ENCODE data around the gene SLC6A17. TPM values are rescaled to one million over a fixed set of nuclear protein-coding genes. Genes with fewer than 3 reads are reported as not detected.

The SLC6A17 gene
- total RNA-seq, 1 donor from 2014 or later = 3.6 TPM

DNA sequence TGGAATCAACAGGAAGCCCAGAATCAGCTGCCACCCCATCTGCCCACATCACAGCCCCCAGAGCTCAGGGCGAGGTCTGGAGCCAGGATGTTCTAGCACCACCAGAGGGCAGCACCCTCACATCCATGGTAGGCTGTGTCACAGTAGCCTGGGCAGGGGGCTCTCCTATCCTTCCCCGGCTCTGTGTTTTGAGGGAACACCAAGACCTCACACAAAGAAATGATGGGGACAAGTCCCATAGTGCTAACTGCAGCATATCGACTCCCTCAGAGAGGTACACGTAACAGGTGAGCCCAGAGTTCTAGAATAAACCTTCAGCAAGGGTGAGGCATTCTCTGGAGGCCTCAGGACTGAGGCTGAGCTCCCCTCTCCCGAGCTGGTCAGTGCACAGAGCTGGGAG lies 57.5 kb downstream of the SLC6A17 start:
- Histone ChIP-seq H3K4me3 (ENCODE audit: insufficient read depth, low read depth, low read length) (no peak overlapping the region), H2AFZ (ENCODE audit: low read depth, low read length) (no peak overlapping the region), H3K79me2 (ENCODE audit: insufficient read depth, low read length) (no peaks in the 10 kb centered on the region), H3K4me2 (ENCODE audit: low read length) (no peak overlapping the region), H4K20me1 (ENCODE audit: insufficient read depth, low read length) (peaks cover 8% of the 10 kb centered on the region), H3K4me1 (ENCODE audit: insufficient read depth, low read length) (peaks cover 14% of the 10 kb centered on the region), H3K9ac (ENCODE audit: low read length) (no peak overlapping the region), H3K36me3 (ENCODE audit: insufficient read depth, low read length) (no peaks in the 10 kb centered on the region), H3K27ac (ENCODE audit: low read depth, low read length) (no peak overlapping the region), H3K9me3 (ENCODE audit: insufficient read depth, low read depth, low read length) (no peaks in the 10 kb centered on the region), H3K27me3 (ENCODE audit: insufficient read depth, low read length) (peaks cover 20% of the 10 kb centered on the region)
- Mint-ChIP-seq H3K4me1 (ENCODE audit: low read depth, unreplicated experiment) (peaks cover 3% of the 10 kb centered on the region), H3K4me3 (ENCODE audit: unreplicated experiment) (no peak overlapping the region), H3K27me3 (ENCODE audit: low read depth, unreplicated experiment) (peaks cover 55% of the 10 kb centered on the region), H3K27ac (ENCODE audit: unreplicated experiment) (no peak overlapping the region), H3K9me3 (ENCODE audit: unreplicated experiment) (no peaks in the 10 kb centered on the region), H3K36me3 (ENCODE audit: low read depth, unreplicated experiment) (no peaks in the 10 kb centered on the region)
- no peak for TF ChIP-seq EZH2 (IDR thresholded peaks at IDR 0.05; ENCODE audit: insufficient read depth, low read length)
- TF ChIP-seq, protein P1, sequence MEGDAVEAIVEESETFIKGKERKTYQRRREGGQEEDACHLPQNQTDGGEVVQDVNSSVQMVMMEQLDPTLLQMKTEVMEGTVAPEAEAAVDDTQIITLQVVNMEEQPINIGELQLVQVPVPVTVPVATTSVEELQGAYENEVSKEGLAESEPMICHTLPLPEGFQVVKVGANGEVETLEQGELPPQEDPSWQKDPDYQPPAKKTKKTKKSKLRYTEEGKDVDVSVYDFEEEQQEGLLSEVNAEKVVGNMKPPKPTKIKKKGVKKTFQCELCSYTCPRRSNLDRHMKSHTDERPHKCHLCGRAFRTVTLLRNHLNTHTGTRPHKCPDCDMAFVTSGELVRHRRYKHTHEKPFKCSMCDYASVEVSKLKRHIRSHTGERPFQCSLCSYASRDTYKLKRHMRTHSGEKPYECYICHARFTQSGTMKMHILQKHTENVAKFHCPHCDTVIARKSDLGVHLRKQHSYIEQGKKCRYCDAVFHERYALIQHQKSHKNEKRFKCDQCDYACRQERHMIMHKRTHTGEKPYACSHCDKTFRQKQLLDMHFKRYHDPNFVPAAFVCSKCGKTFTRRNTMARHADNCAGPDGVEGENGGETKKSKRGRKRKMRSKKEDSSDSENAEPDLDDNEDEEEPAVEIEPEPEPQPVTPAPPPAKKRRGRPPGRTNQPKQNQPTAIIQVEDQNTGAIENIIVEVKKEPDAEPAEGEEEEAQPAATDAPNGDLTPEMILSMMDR (IDR thresholded peaks at IDR 0.05; ENCODE audit: insufficient read depth, low read depth, low read length) = peak; percentile 80
- FAIRE-seq = no peak
- no peak for DNase-seq (ENCODE audit: low read depth)

DNA sequence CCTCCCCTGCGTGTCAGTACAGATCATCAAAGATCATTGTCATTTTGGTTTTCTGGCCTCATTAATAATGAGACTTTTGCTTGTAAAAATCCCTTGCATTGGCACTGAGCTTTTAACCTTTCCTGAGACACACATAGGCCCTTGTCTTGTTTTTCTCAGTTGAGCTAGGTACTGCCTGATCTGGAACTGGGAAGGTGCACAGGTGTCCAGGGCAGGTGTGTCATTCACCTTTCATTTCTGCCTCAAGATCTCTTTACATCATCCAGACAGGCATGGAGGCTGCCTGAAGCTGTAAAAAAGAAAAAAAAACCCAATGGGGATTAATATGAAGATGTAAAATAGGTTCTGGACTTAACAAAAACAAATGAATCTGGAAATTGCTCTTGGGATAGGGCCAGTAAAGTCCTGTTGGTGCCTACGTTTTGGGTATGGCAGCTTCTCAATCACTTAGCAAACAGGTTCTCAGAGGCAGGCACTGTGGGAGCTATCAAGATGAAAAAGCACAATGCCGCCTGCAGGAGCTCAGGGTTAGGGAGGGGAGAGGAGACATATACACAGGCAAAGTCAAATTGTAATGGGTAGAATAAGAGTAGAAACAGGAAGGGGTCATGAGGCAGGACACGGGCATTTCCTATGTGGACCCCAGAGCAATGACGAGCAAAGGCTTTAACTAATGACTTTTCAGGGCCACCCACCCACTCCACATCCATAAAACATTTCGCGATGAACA lies 58.8 kb downstream of the SLC6A17 start:
- Mint-ChIP-seq H3K27me3 (ENCODE audit: low read depth, unreplicated experiment) (peaks cover 66% of the 10 kb centered on the region), H3K4me3 (ENCODE audit: unreplicated experiment) (peak overlapping the region; percentile 86), H3K4me1 (ENCODE audit: low read depth, unreplicated experiment) (no peaks in the 10 kb centered on the region), H3K36me3 (ENCODE audit: low read depth, unreplicated experiment) (no peaks in the 10 kb centered on the region), H3K9me3 (ENCODE audit: unreplicated experiment) (peaks cover 2% of the 10 kb centered on the region), H3K27ac (ENCODE audit: unreplicated experiment) (no peak overlapping the region)
- Histone ChIP-seq H3K9me3 (ENCODE audit: insufficient read depth, low read depth, low read length) (no peaks in the 10 kb centered on the region), H2AFZ (ENCODE audit: low read depth, low read length) (peak overlapping the region; percentile 87), H4K20me1 (ENCODE audit: insufficient read depth, low read length) (peaks cover 8% of the 10 kb centered on the region), H3K27me3 (ENCODE audit: insufficient read depth, low read length) (peaks cover 31% of the 10 kb centered on the region), H3K4me3 (ENCODE audit: insufficient read depth, low read depth, low read length) (peak overlapping the region; percentile 52), H3K27ac (ENCODE audit: low read depth, low read length) (no peak overlapping the region), H3K36me3 (ENCODE audit: insufficient read depth, low read length) (no peaks in the 10 kb centered on the region), H3K9ac (ENCODE audit: low read length) (no peak overlapping the region), H3K79me2 (ENCODE audit: insufficient read depth, low read length) (no peaks in the 10 kb centered on the region), H3K4me2 (ENCODE audit: low read length) (peak overlapping the region; percentile 90), H3K4me1 (ENCODE audit: insufficient read depth, low read length) (peaks cover 9% of the 10 kb centered on the region)
- no peak for TF ChIP-seq EZH2 (IDR thresholded peaks at IDR 0.05; ENCODE audit: insufficient read depth, low read length)
- TF ChIP-seq, protein P1 (IDR thresholded peaks at IDR 0.05; ENCODE audit: insufficient read depth, low read depth, low read length) = no peak
- DNase-seq (ENCODE audit: low read depth) (no peak), FAIRE-seq (no peak)

Data from astrocyte (in vitro differentiated cells and primary cell).